Fibroblast of skin of back (primary cell): ENCODE measurements around the gene PRKG1.

ENCODE experiments used
- DNase-seq: peaks from one replicate; pipeline ENCODE4 v3.0.0-alpha.2; 2013

Gene PRKG1

GRCh38 chr10:52331638-52332364, 1257.5 kb downstream of the PRKG1 start:
- DNase-seq = no peak

GRCh38 chr10:52332815-52333214, 1258.5 kb downstream of the PRKG1 start:
- DNase-seq = no peak

GRCh38 chr10:52334595-52334994, 1260.3 kb downstream of the PRKG1 start:
- peak; percentile 37 for DNase-seq

- no peak for DNase-seq
Measured at GRCh38 chr10:52335665-52336064, 1261.4 kb downstream of the PRKG1 start.

- no peak for DNase-seq
Measured at GRCh38 chr10:52337225-52337624, 1262.9 kb downstream of the PRKG1 start.

- DNase-seq = no peak
Measured at GRCh38 chr10:52343439-52343838, 1269.2 kb downstream of the PRKG1 start.

- DNase-seq = no peak
Measured at GRCh38 chr10:52346394-52347326, 1272.4 kb downstream of the PRKG1 start.

- no peak for DNase-seq
Measured at GRCh38 chr10:52347327-52347667, 1273.0 kb downstream of the PRKG1 start.
